ENCODE data around the gene NAALADL2. TPM values are rescaled to one million over a fixed set of nuclear protein-coding genes. Genes with fewer than 3 reads are reported as not detected.

NAALADL2 gene
- total RNA-seq, 1 experiment from 2014 or later = 12.8 TPM

- H3K4me3 ChIP-seq = no peak overlapping the region
- no peaks in the 10 kb centered on the region for H4K20me1 ChIP-seq (ENCODE audit: insufficient read depth)
- ChIA-PET POLR2A (ENCODE audit: unreplicated experiment) (no interaction called here), CTCF (no interaction called here)
- no peak overlapping the region for H2AFZ ChIP-seq
- H3K4me1 ChIP-seq (replicated peaks; ENCODE audit: insufficient read depth) = no peaks in the 10 kb centered on the region
- no peaks in the 10 kb centered on the region for H3F3A ChIP-seq (ENCODE audit: insufficient read depth, low read depth)
- H3K4me2 ChIP-seq = no peak overlapping the region
- no peaks in the 10 kb centered on the region for H3K79me2 ChIP-seq (ENCODE audit: low read depth)
- no peaks in the 10 kb centered on the region; the same call in 1 of the 2 replicates for H3K9me3 ChIP-seq (ENCODE audit: insufficient read depth, low read depth)
- TF ChIP-seq EZH2 (IDR thresholded peaks at IDR 0.05; ENCODE audit: low read depth) = no peak
- TF ChIP-seq, protein P1, sequence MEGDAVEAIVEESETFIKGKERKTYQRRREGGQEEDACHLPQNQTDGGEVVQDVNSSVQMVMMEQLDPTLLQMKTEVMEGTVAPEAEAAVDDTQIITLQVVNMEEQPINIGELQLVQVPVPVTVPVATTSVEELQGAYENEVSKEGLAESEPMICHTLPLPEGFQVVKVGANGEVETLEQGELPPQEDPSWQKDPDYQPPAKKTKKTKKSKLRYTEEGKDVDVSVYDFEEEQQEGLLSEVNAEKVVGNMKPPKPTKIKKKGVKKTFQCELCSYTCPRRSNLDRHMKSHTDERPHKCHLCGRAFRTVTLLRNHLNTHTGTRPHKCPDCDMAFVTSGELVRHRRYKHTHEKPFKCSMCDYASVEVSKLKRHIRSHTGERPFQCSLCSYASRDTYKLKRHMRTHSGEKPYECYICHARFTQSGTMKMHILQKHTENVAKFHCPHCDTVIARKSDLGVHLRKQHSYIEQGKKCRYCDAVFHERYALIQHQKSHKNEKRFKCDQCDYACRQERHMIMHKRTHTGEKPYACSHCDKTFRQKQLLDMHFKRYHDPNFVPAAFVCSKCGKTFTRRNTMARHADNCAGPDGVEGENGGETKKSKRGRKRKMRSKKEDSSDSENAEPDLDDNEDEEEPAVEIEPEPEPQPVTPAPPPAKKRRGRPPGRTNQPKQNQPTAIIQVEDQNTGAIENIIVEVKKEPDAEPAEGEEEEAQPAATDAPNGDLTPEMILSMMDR (conservative IDR thresholded peaks at IDR 0.05) = no peak
- no peak for DNase-seq
- no peaks in the 10 kb centered on the region for H3K27me3 ChIP-seq (ENCODE audit: insufficient read depth, low read depth)
- no TSS peak for BruUV-seq (replicated peaks)
- no peaks in the 10 kb centered on the region for H3K9me2 ChIP-seq (ENCODE audit: insufficient read depth)
- H3K27ac ChIP-seq = no peak overlapping the region
- H3K36me3 ChIP-seq (ENCODE audit: low read depth) = no peaks in the 10 kb centered on the region
- intact Hi-C loops (cut with micrococcal nuclease; ENCODE audit: unreplicated experiment) = no loop called here
These were observed 453.7 kb downstream of the NAALADL2 start for GRCh38 chr3:175312791-175313190.

GRCh38 chr3:175316799-175317198 lies 457.7 kb downstream of the NAALADL2 start:
- CTCF ChIA-PET = no interaction called here
- TF ChIP-seq, protein P1 (conservative IDR thresholded peaks at IDR 0.05) = no peak
- TF ChIP-seq EZH2 (IDR thresholded peaks at IDR 0.05; ENCODE audit: low read depth) = no peak
- Histone ChIP-seq H4K20me1 (ENCODE audit: insufficient read depth) (no peaks in the 10 kb centered on the region), H3K4me3 (no peak overlapping the region), H3K9me3 (ENCODE audit: insufficient read depth, low read depth) (no peaks in the 10 kb centered on the region; the same call in 1 of the 2 replicates), H3K27me3 (ENCODE audit: insufficient read depth, low read depth) (no peaks in the 10 kb centered on the region), H3K36me3 (ENCODE audit: low read depth) (no peaks in the 10 kb centered on the region), H3K9me2 (ENCODE audit: insufficient read depth) (no peaks in the 10 kb centered on the region), H2AFZ (no peak overlapping the region), H3K4me1 (replicated peaks; ENCODE audit: insufficient read depth) (no peaks in the 10 kb centered on the region), H3K79me2 (ENCODE audit: low read depth) (no peaks in the 10 kb centered on the region), H3K27ac (no peak overlapping the region), H3K4me2 (no peak overlapping the region), H3F3A (ENCODE audit: insufficient read depth, low read depth) (no peaks in the 10 kb centered on the region)
- BruUV-seq (replicated peaks) = no TSS peak
- intact Hi-C loops (cut with micrococcal nuclease; ENCODE audit: unreplicated experiment) = no loop called here
- POLR2A ChIA-PET (ENCODE audit: unreplicated experiment) = no interaction called here
- DNase-seq = no peak

GRCh38 chr3:175325440-175325839 lies 466.3 kb downstream of the NAALADL2 start:
- Histone ChIP-seq H3K4me1 (replicated peaks; ENCODE audit: insufficient read depth) (no peaks in the 10 kb centered on the region), H3K36me3 (ENCODE audit: low read depth) (no peaks in the 10 kb centered on the region), H3K27me3 (ENCODE audit: insufficient read depth, low read depth) (no peaks in the 10 kb centered on the region), H3K9me2 (ENCODE audit: insufficient read depth) (no peaks in the 10 kb centered on the region), H3F3A (ENCODE audit: insufficient read depth, low read depth) (no peaks in the 10 kb centered on the region), H4K20me1 (ENCODE audit: insufficient read depth) (no peaks in the 10 kb centered on the region), H3K4me3 (no peak overlapping the region), H3K79me2 (ENCODE audit: low read depth) (no peaks in the 10 kb centered on the region), H2AFZ (no peak overlapping the region), H3K4me2 (no peak overlapping the region), H3K27ac (no peak overlapping the region), H3K9me3 (ENCODE audit: insufficient read depth, low read depth) (0 out of 2 replicates have a peak, but pooled peaks cover 3% of the 10 kb centered on the region)
- no peak for DNase-seq
- BruUV-seq (replicated peaks) = no TSS peak
- no peak for TF ChIP-seq EZH2 (IDR thresholded peaks at IDR 0.05; ENCODE audit: low read depth)
- TF ChIP-seq, protein P1 (conservative IDR thresholded peaks at IDR 0.05) = no peak
- POLR2A ChIA-PET (ENCODE audit: unreplicated experiment) = no interaction called here
- CTCF ChIA-PET = no interaction called here
- intact Hi-C loops (cut with micrococcal nuclease; ENCODE audit: unreplicated experiment) = no loop called here
